Neuronal stem cell (in vitro differentiated cells): ENCODE measurements around the gene TAT.
A peak's percentile ranks its signal among the peaks of the same experiment; 100 is the strongest.

Experiments
- DNase-seq: peaks from one replicate; pipeline ENCODE4 v3.0.0-alpha.2; 2013; ENCODE audit warnings: low spot score
- H2AFZ ChIP-seq: one replicate; pipeline ENCODE4 v1.6.1; 2013; ENCODE audit warnings: mild to moderate bottlenecking, low read length, inconsistent platforms
- H2AK5ac ChIP-seq: 2 replicates; pipeline ENCODE4 v1.6.1; 2013; ENCODE audit warnings: low read depth, mild to moderate bottlenecking, inconsistent platforms, low read length, moderate library complexity, mixed read lengths
- H2BK120ac ChIP-seq: 2 replicates; pipeline ENCODE4 v1.6.1; 2013; ENCODE audit warnings: low read depth, mild to moderate bottlenecking, inconsistent platforms, low read length, moderate library complexity, mixed read lengths
- H2BK12ac ChIP-seq: one replicate; pipeline ENCODE4 v1.6.1; 2013; ENCODE audit warnings: low read length, inconsistent platforms
- H2BK15ac ChIP-seq: 2 replicates; pipeline ENCODE4 v1.6.1; 2013; ENCODE audit warnings: mild to moderate bottlenecking, low read length, inconsistent platforms, mixed read lengths
- H2BK5ac ChIP-seq: one replicate; pipeline ENCODE4 v1.6.1; 2013; ENCODE audit warnings: inconsistent platforms, mild to moderate bottlenecking, low read length, moderate library complexity
- H3K14ac ChIP-seq: one replicate; pipeline ENCODE4 v1.6.1; 2013; ENCODE audit warnings: low read length, inconsistent platforms
- H3K18ac ChIP-seq: 2 replicates; pipeline ENCODE4 v1.6.1; 2013; ENCODE audit warnings: low read length, inconsistent platforms
- H3K23ac ChIP-seq: 2 replicates; pipeline ENCODE4 v1.6.1; 2013; ENCODE audit warnings: low read depth, mild to moderate bottlenecking, mixed read lengths, low read length, inconsistent platforms; ENCODE audit not compliant: poor library complexity
- H3K27ac ChIP-seq: replicated peaks from 3 replicates; pipeline ENCODE4 v1.5.1; 2013; ENCODE audit warnings: low read length, inconsistent platforms
- H3K27me3 ChIP-seq, 3 experiments: 2 replicates each; pipeline ENCODE4 v1.6.1; 2013; ENCODE audit warnings: low read length in 3 of 3, mild to moderate bottlenecking in 2 of 3, inconsistent platforms in 1 of 3, low read depth in 1 of 3, mixed read lengths in 1 of 3, moderate library complexity in 1 of 3; ENCODE audit not compliant: control insufficient read depth in 3 of 3, insufficient read depth in 3 of 3
- H3K36me3 ChIP-seq, 2 donors: replicated peaks in 1 of 2; 2 replicates each; pipeline ENCODE4 v1.6.1; 2013; ENCODE audit warnings: low read length in 2 of 2; ENCODE audit not compliant: control insufficient read depth in 2 of 2, insufficient read depth in 2 of 2
- H3K4ac ChIP-seq: 2 replicates; pipeline ENCODE4 v1.6.1; 2013; ENCODE audit warnings: inconsistent platforms, mild to moderate bottlenecking, low read length, moderate library complexity
- H3K4me1 ChIP-seq, 2 donors: 1 replicate in 1 of 2; 2 replicates in 1 of 2; pipeline ENCODE4 v1.6.1; 2013; ENCODE audit warnings: low read length in 2 of 2, low read depth in 1 of 2; ENCODE audit not compliant: control insufficient read depth in 2 of 2, insufficient read depth in 1 of 2
- H3K4me2 ChIP-seq: one replicate; pipeline ENCODE4 v1.6.1; 2013; ENCODE audit warnings: mild to moderate bottlenecking, low read length, inconsistent platforms; ENCODE audit not compliant: insufficient read depth, poor library complexity, severe bottlenecking
- H3K4me3 ChIP-seq, 2 donors: 2 replicates each; pipeline ENCODE4 v1.5.1; 2013; ENCODE audit warnings: low read length in 2 of 2, mild to moderate bottlenecking in 2 of 2, inconsistent platforms in 1 of 2, moderate library complexity in 1 of 2
- H3K79me1 ChIP-seq: one replicate; pipeline ENCODE4 v1.6.1; 2013; ENCODE audit warnings: low read depth, mild to moderate bottlenecking, inconsistent platforms, low read length, moderate library complexity
- H3K9ac ChIP-seq: one replicate; pipeline ENCODE4 v1.6.1; 2013; ENCODE audit warnings: mild to moderate bottlenecking, low read depth, low read length, inconsistent platforms; ENCODE audit not compliant: poor library complexity
- H3K9me3 ChIP-seq, 2 donors: replicated peaks in 1 of 2; 2 replicates each; pipeline versions ENCODE3 to v1.6.1; 2013; ENCODE audit warnings: low read length in 2 of 2, mild to moderate bottlenecking in 2 of 2, inconsistent platforms in 1 of 2, low read depth in 1 of 2, mixed read lengths in 1 of 2, moderate library complexity in 1 of 2; ENCODE audit not compliant: control insufficient read depth in 2 of 2, insufficient read depth in 1 of 2
- H4K8ac ChIP-seq: one replicate; pipeline ENCODE4 v1.6.1; 2013; ENCODE audit warnings: low read depth, mild to moderate bottlenecking, inconsistent platforms, low read length, moderate library complexity
- H4K91ac ChIP-seq: one replicate; pipeline ENCODE4 v1.6.1; 2013; ENCODE audit warnings: low read length, low read depth, mild to moderate bottlenecking, inconsistent platforms; ENCODE audit not compliant: poor library complexity
- WGBS, 2 donors: extraction: QIAGEN DNeasy Blood & Tissue Kit; methylation state at CpG; one replicate each; pipeline ENCODE4 v1.1.7; 2013; ENCODE audit warnings: missing lambda C conversion rate in 2 of 2, mixed read lengths in 1 of 2; ENCODE audit not compliant: insufficient read length in 2 of 2, insufficient replicate concordance in 1 of 2; ENCODE audit errors: extremely low coverage in 2 of 2; 5-methylcytosine and 5-hydroxymethylcytosine counted together

Gene TAT

DNA sequence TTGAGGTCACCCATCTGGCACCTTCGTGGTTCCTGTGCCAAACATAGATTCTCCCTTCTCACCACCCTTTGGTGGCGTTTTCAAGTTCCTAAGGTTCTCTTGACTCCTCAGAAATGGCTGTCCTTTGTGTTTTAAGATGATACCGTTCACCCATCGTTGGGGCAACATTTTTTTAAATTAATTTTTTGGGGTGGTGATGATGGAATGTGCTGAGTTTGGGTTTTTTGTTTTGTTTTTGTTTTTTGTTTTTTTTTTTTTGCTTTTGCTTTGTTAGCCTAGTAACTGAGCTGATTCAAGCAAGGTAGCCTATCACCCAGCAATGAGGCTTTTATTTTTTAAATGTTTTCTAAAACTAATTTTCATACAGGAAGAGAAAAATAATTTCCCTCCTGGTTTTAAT, 48.0 kb downstream of the TAT start:
- no peak overlapping the region for H2BK5ac ChIP-seq
- no peaks in the 10 kb centered on the region for H3K79me1 ChIP-seq
- H3K27ac ChIP-seq, result no peak overlapping the region
- H2AFZ ChIP-seq, result no peak overlapping the region
- H3K9me3 ChIP-seq, result no peaks in the 10 kb centered on the region
- no peak overlapping the region for H3K4me2 ChIP-seq
- no peak overlapping the region for H3K23ac ChIP-seq
- WGBS, 2 donors, result no CpG with 5 or more reads among the region's 4 CpGs
- H3K9ac ChIP-seq, result no peak overlapping the region
- H2BK12ac ChIP-seq, result no peak overlapping the region
- H3K4ac ChIP-seq, result no peak overlapping the region
- H3K14ac ChIP-seq, result no peak overlapping the region
- H3K27me3 ChIP-seq, result no peaks in the 10 kb centered on the region
- H4K91ac ChIP-seq, result no peak overlapping the region
- H2BK120ac ChIP-seq, result no peak overlapping the region
- H3K4me3 ChIP-seq, result no peak overlapping the region
- no peak overlapping the region for H2AK5ac ChIP-seq
- DNase-seq, result no peak
- H3K4me1 ChIP-seq, result peaks cover 5 to 6% of the 10 kb centered on the region in 2 donors
- H3K36me3 ChIP-seq, result no peaks in the 10 kb centered on the region
- no peak overlapping the region for H2BK15ac ChIP-seq
- H3K18ac ChIP-seq, result no peak overlapping the region
- H4K8ac ChIP-seq, result no peak overlapping the region

DNA sequence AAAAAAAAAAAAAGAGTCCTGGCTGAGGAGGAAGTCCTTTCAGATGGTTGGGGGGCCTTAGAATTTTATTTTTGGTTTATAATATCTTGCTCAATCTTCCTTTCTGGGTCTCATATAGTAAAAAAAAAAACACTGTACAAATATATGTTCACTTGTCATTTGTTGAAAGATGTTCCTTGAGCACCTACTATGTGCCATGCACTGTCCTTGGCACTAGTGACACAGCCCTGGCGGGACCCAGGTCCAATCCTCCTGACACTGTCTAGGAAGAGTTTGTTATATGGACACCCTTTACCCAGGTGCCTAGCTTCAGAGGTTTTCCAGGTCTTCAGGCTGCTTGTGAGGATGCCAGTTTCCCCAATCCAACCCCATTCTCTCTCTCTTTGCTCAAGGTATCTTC, 48.6 kb downstream of the TAT start:
- H3K23ac ChIP-seq, result no peak overlapping the region
- H3K4ac ChIP-seq, result no peak overlapping the region
- H3K27ac ChIP-seq, result no peak overlapping the region
- H2BK120ac ChIP-seq, result no peak overlapping the region
- no peak overlapping the region for H3K4me2 ChIP-seq
- no peak overlapping the region for H2BK5ac ChIP-seq
- no peak for DNase-seq
- no peak overlapping the region for H3K4me3 ChIP-seq
- no peaks in the 10 kb centered on the region for H3K36me3 ChIP-seq
- no peak overlapping the region for H3K18ac ChIP-seq
- H3K9ac ChIP-seq, result no peak overlapping the region
- H4K91ac ChIP-seq, result no peak overlapping the region
- H3K9me3 ChIP-seq, result no peaks in the 10 kb centered on the region
- no peak overlapping the region for H3K14ac ChIP-seq
- no peak overlapping the region for H4K8ac ChIP-seq
- H3K79me1 ChIP-seq, result no peaks in the 10 kb centered on the region
- WGBS, 2 donors, result no CpG with 5 or more reads among the region's 1 CpG
- no peak overlapping the region for H2BK15ac ChIP-seq
- H2AFZ ChIP-seq, result no peak overlapping the region
- H3K4me1 ChIP-seq, result peaks cover 5 to 6% of the 10 kb centered on the region in 2 donors
- H2BK12ac ChIP-seq, result no peak overlapping the region
- no peaks in the 10 kb centered on the region for H3K27me3 ChIP-seq
- H2AK5ac ChIP-seq, result no peak overlapping the region

DNA sequence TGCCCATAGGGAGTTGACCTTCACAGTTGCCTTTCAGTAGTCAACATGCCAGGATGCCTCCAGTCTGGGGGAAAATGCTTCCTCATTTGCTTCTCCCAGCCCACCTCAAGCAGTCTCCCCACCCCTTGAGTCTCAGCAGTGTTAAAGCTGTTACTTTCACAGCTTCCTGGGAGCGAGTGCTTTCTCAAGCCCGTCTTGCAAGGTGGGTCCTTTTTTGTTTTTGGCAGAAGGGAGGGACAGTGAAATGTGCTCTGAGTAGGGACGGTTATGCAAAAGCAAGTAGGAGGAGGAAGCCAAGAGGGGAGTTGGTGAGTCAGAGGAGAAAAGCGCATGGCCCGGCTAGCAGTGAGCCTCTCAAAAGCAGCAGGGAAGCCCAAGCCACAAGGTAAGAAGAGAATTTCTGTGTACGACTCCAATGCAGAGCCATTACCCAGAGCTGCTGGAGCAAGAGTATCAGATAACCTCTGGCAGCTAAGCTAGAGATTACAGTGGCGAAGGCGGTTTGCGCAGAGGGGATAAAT, 50.7 kb downstream of the TAT start, which contains the start of gene CHST4:
Gene CHST4, plus strand, starts transcription at position 316 of the 521 bp plus-strand sequence. CDS start 10,252 bp downstream, outside the sequence.
- Histone ChIP-seq H3K9me3 (no peaks in the 10 kb centered on the region), H4K8ac (no peak within 1 kb of the TSS), H3K4ac (no peak within 1 kb of the TSS), H2BK15ac (no peak within 1 kb of the TSS), H3K79me1 (no peaks in the 10 kb centered on the region), H3K9ac (no peak within 1 kb of the TSS), H3K27ac (no peak within 1 kb of the TSS), H2AFZ (peak within 1 kb of the TSS; percentile 36), H2BK120ac (no peak within 1 kb of the TSS), H3K14ac (no peak within 1 kb of the TSS), H3K27me3 (no peaks in the 10 kb centered on the region), H2BK5ac (no peak within 1 kb of the TSS), H2AK5ac (no peak within 1 kb of the TSS), H3K36me3 (no peaks in the 10 kb centered on the region), H3K18ac (no peak within 1 kb of the TSS), H2BK12ac (no peak within 1 kb of the TSS), H3K4me1 (peaks cover 5 to 6% of the 10 kb centered on the region in 2 donors), H3K4me3 (no peak within 1 kb of the TSS), H3K4me2 (peak within 1 kb of the TSS; percentile 46), H4K91ac (no peak within 1 kb of the TSS), H3K23ac (no peak within 1 kb of the TSS)
- WGBS, 2 donors, result no CpG with 5 or more reads among the region's 9 CpGs
- DNase-seq, result peak; percentile 20

DNA sequence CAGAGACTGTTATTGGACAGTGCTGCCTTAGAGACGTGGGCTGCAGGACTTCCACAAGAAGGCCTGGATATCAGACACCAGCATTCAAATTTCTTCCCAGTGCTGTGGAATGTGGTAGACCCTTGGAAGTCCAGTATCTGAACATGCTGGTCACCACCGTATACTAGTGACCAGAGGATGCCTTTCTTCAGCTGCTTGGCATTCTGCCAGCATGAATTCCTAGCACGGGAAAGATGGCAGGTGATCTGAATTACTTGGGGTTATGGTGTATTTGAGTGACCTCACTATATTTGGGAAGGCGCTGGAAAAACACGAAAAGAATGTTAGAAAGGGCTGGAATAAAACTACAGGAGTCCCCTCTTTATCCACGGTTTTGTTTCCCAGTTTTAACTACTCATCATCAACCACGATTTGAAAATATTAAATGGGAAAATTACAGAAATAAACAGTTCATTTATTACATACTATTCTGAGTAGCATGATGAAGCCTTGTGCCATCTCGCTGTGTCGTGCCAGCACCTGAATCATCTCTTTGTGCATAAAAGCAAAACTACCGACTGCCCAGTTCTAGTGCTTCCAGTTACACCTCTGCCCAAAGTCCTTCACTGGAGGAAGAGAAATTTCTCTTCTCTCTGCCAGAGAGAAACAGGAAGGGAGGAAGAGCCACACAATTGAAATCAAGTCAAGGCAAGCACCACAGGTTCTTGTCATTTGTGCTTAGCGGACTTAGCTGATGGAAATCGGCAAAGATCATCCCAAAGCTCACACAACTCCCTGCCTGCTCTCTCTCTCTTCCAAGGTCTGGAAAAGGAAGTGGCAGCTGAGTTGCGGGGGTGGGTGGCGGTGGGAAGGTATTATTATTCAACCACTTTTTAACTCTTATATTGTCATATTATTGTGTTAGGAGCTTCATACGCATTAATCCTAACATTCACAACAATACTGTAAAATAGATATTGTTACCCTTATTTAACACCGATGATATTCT, 52.0 kb downstream of the TAT start:
- no peak overlapping the region for H3K4me2 ChIP-seq
- no peak overlapping the region for H4K91ac ChIP-seq
- no peak overlapping the region for H2BK12ac ChIP-seq
- H2BK5ac ChIP-seq, result no peak overlapping the region
- no peak overlapping the region for H3K4me3 ChIP-seq
- H2AK5ac ChIP-seq, result no peak overlapping the region
- no peak overlapping the region for H3K9ac ChIP-seq
- no peaks in the 10 kb centered on the region for H3K36me3 ChIP-seq
- no peak overlapping the region for H2BK120ac ChIP-seq
- H2AFZ ChIP-seq, result no peak overlapping the region
- H3K4me1 ChIP-seq, result peaks cover 5 to 6% of the 10 kb centered on the region in 2 donors
- no peaks in the 10 kb centered on the region for H3K9me3 ChIP-seq
- H3K23ac ChIP-seq, result no peak overlapping the region
- H3K79me1 ChIP-seq, result no peaks in the 10 kb centered on the region
- DNase-seq, result no peak
- no peaks in the 10 kb centered on the region for H3K27me3 ChIP-seq
- H4K8ac ChIP-seq, result no peak overlapping the region
- WGBS, 2 donors, result no CpG with 5 or more reads among the region's 16 CpGs
- H3K27ac ChIP-seq, result no peak overlapping the region
- H3K4ac ChIP-seq, result no peak overlapping the region
- no peak overlapping the region for H2BK15ac ChIP-seq
- H3K18ac ChIP-seq, result no peak overlapping the region
- no peak overlapping the region for H3K14ac ChIP-seq
